Mesenchymal stem cell (in vitro differentiated cells and primary cell): ENCODE results near the gene MYO10.

Experiments used
- DNase-seq: peaks from one replicate; pipeline ENCODE4 v3.0.0-alpha.2; 2013
- H2AFZ ChIP-seq: one replicate; pipeline ENCODE4 v1.6.1; 2013; ENCODE audit warnings: low read depth, mild to moderate bottlenecking, control low read depth, inconsistent platforms, low read length, moderate library complexity
- H2AK5ac ChIP-seq: 2 replicates; pipeline ENCODE4 v1.6.1; 2013; ENCODE audit warnings: low read length, moderate library complexity, mild to moderate bottlenecking, inconsistent platforms; ENCODE audit not compliant: severe bottlenecking
- H2BK120ac ChIP-seq: one replicate; pipeline ENCODE4 v1.6.1; 2013; ENCODE audit warnings: low read depth, mild to moderate bottlenecking, inconsistent platforms, low read length, moderate library complexity
- H2BK12ac ChIP-seq, 2 experiments: one replicate each; pipeline ENCODE4 v1.6.1; 2013; ENCODE audit warnings: inconsistent platforms in 2 of 2, low read length in 2 of 2, mild to moderate bottlenecking in 2 of 2, moderate library complexity in 2 of 2, control low read depth in 1 of 2
- H2BK15ac ChIP-seq: one replicate; pipeline ENCODE4 v1.6.1; 2013; ENCODE audit warnings: mild to moderate bottlenecking, low read depth, inconsistent platforms; ENCODE audit not compliant: poor library complexity, severe bottlenecking
- H2BK5ac ChIP-seq: 2 replicates; pipeline ENCODE4 v1.6.1; 2013; ENCODE audit warnings: low read depth, mild to moderate bottlenecking, low read length, control low read depth, inconsistent platforms; ENCODE audit not compliant: poor library complexity, severe bottlenecking
- H3K14ac ChIP-seq, 2 experiments: one replicate each; pipeline ENCODE4 v1.6.1; 2013; ENCODE audit warnings: inconsistent platforms in 2 of 2, low read length in 2 of 2, control low read depth in 1 of 2, mild to moderate bottlenecking in 1 of 2, moderate library complexity in 1 of 2
- H3K18ac ChIP-seq, 2 experiments: one replicate each; pipeline ENCODE4 v1.6.1; 2013; ENCODE audit warnings: inconsistent platforms in 2 of 2, low read length in 2 of 2, control low read depth in 1 of 2, low read depth in 1 of 2, mild to moderate bottlenecking in 1 of 2
- H3K23ac ChIP-seq, 2 experiments: one replicate each; pipeline ENCODE4 v1.6.1; 2013; ENCODE audit warnings: inconsistent platforms in 2 of 2, low read length in 2 of 2, mild to moderate bottlenecking in 2 of 2, moderate library complexity in 2 of 2, control low read depth in 1 of 2
- H3K27ac ChIP-seq: 2 replicates; pipeline ENCODE4 v1.5.1; 2013; ENCODE audit warnings: mild to moderate bottlenecking, moderate library complexity, low read length, control low read depth, inconsistent platforms; ENCODE audit not compliant: poor library complexity, severe bottlenecking
- H3K27me3 ChIP-seq, 2 experiments: 2 replicates each; pipeline versions ENCODE4 v1.6.1 to v1.7.0; 2013; ENCODE audit warnings: low read length in 2 of 2, mild to moderate bottlenecking in 2 of 2, moderate library complexity in 2 of 2, control low read depth in 1 of 2, inconsistent platforms in 1 of 2; ENCODE audit not compliant: control insufficient read depth in 1 of 2, insufficient read depth in 1 of 2
- H3K36me3 ChIP-seq, 2 experiments: 2 replicates each; pipeline versions ENCODE4 v1.6.1 to v1.7.0; 2013; ENCODE audit warnings: low read length in 2 of 2, control low read depth in 1 of 2, inconsistent platforms in 1 of 2, low read depth in 1 of 2, mild to moderate bottlenecking in 1 of 2; ENCODE audit not compliant: insufficient read depth in 2 of 2, control insufficient read depth in 1 of 2
- H3K4ac ChIP-seq, 2 experiments: one replicate each; pipeline ENCODE4 v1.6.1; 2013; ENCODE audit warnings: inconsistent platforms in 2 of 2, low read length in 2 of 2, mild to moderate bottlenecking in 2 of 2, moderate library complexity in 2 of 2, control low read depth in 1 of 2, low read depth in 1 of 2
- H3K4me1 ChIP-seq: 2 replicates; pipeline ENCODE4 v1.6.1; 2013; ENCODE audit warnings: low read depth, low read length, control low read depth; ENCODE audit not compliant: control insufficient read depth, insufficient read depth
- H3K4me2 ChIP-seq: 2 replicates; pipeline ENCODE4 v1.6.1; 2013; ENCODE audit warnings: low read length, mild to moderate bottlenecking, inconsistent platforms; ENCODE audit not compliant: poor library complexity, severe bottlenecking
- H3K4me3 ChIP-seq, 2 experiments: 2 replicates each; pipeline versions ENCODE4 v1.5.1 to v1.7.0; 2013; ENCODE audit warnings: low read length in 2 of 2, mild to moderate bottlenecking in 2 of 2, control low read depth in 1 of 2, low read depth in 1 of 2; ENCODE audit not compliant: insufficient read depth in 1 of 2
- H3K79me1 ChIP-seq: replicated peaks from 2 replicates; pipeline ENCODE4 v1.6.1; 2013; ENCODE audit warnings: mild to moderate bottlenecking, control low read depth, low read length, inconsistent platforms; ENCODE audit not compliant: poor library complexity, severe bottlenecking
- H3K9ac ChIP-seq: 2 replicates; pipeline ENCODE4 v1.7.0; 2013; ENCODE audit warnings: mild to moderate bottlenecking, low read length, moderate library complexity
- H3K9me3 ChIP-seq: 2 replicates; pipeline ENCODE4 v1.7.0; 2013; ENCODE audit warnings: mild to moderate bottlenecking, low read length; ENCODE audit not compliant: control insufficient read depth
- H4K8ac ChIP-seq: one replicate; pipeline ENCODE4 v1.6.1; 2013; ENCODE audit warnings: inconsistent platforms, mild to moderate bottlenecking, low read length, moderate library complexity
- H4K91ac ChIP-seq: one replicate; pipeline ENCODE4 v1.6.1; 2013; ENCODE audit warnings: mild to moderate bottlenecking, low read length, inconsistent platforms
- WGBS: methylation state at CpG from one replicate; pipeline ENCODE4 v1.1.7; 2013; ENCODE audit warnings: mixed read lengths; 5-methylcytosine and 5-hydroxymethylcytosine counted together

Gene MYO10

DNA sequence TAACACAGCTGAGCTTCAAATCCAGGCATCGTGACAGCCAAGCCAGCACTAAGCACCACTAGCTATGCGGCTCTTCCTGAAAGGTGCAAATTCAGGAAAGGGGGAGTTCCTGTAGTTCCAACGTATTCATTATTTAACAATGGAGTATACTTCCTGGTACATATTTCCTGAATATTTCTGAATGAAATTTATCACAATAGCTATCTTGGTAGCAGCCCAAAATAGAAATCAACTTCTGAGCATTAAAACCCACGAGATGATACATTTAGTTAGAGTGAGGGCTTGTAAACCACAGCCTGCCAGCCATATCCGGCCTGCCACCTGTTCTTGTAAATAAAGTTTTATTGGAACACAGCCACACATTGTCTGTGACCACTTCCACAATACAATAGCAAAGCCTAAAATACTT lies 209.5 kb downstream of the MYO10 start:
- no peak overlapping the region for H2AFZ ChIP-seq
- H3K4me3 ChIP-seq: no peak overlapping the region
- no peak overlapping the region for H3K4ac ChIP-seq
- no peak overlapping the region for H2BK120ac ChIP-seq
- no peak overlapping the region for H3K23ac ChIP-seq
- H3K36me3 ChIP-seq: peaks cover 0 to 5% of the 10 kb centered on the region in 2 experiments
- no peak overlapping the region for H4K8ac ChIP-seq
- no peaks in the 10 kb centered on the region for H3K9me3 ChIP-seq
- no peak overlapping the region for H4K91ac ChIP-seq
- 86% methylated on average over 4 of the region's 5 CpGs for WGBS
- H3K4me2 ChIP-seq: no peak overlapping the region
- no peak overlapping the region for H3K14ac ChIP-seq
- H2BK5ac ChIP-seq: no peak overlapping the region
- H3K27me3 ChIP-seq: no peaks in the 10 kb centered on the region
- peaks cover 16% of the 10 kb centered on the region for H3K79me1 ChIP-seq
- DNase-seq: no peak
- H3K9ac ChIP-seq: no peak overlapping the region
- H3K27ac ChIP-seq: no peak overlapping the region
- H2AK5ac ChIP-seq: no peak overlapping the region
- no peak overlapping the region for H2BK12ac ChIP-seq
- no peak overlapping the region for H3K18ac ChIP-seq
- H2BK15ac ChIP-seq: no peak overlapping the region
- no peaks in the 10 kb centered on the region for H3K4me1 ChIP-seq

GRCh38 chr5:16725575-16725974 lies 210.5 kb downstream of the MYO10 start:
- Histone ChIP-seq H3K9ac (no peak overlapping the region), H3K23ac (no peak overlapping the region), H3K14ac (no peak overlapping the region), H3K79me1 (peaks cover 15% of the 10 kb centered on the region), H4K8ac (no peak overlapping the region), H2BK15ac (no peak overlapping the region), H3K4ac (no peak overlapping the region), H3K4me1 (no peaks in the 10 kb centered on the region), H2BK120ac (no peak overlapping the region), H2BK12ac (no peak overlapping the region), H3K4me3 (no peak overlapping the region), H3K9me3 (no peaks in the 10 kb centered on the region), H3K4me2 (no peak overlapping the region), H3K36me3 (peaks cover 0 to 5% of the 10 kb centered on the region in 2 experiments), H4K91ac (no peak overlapping the region), H2AK5ac (no peak overlapping the region), H3K27me3 (no peaks in the 10 kb centered on the region), H2AFZ (no peak overlapping the region), H2BK5ac (no peak overlapping the region), H3K18ac (no peak overlapping the region), H3K27ac (no peak overlapping the region)
- WGBS: 100% methylated on average over 6 of the region's 7 CpGs
- no peak for DNase-seq

DNA sequence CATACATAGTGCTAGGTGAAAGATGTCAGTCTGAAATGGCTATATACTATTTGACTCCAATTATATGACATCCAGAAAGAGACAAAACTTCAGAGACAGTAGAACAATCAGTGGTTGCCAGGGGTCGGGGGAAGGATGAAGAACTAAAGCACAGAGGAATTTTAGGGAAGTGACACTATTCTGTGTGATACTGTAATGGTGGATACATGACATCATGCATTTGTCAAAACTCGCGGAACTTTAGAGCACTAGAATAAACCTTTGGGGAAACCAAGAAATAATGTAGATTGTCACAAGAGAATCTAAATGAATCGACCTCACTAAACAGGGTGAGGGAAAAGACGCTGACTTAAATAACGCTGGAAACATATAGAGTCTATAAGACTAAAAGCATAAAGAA lies 212.3 kb downstream of the MYO10 start:
- no peak overlapping the region for H3K14ac ChIP-seq
- H3K27ac ChIP-seq: no peak overlapping the region
- H3K36me3 ChIP-seq: peaks cover 0 to 5% of the 10 kb centered on the region in 2 experiments
- H3K4ac ChIP-seq: no peak overlapping the region
- H2BK5ac ChIP-seq: no peak overlapping the region
- H3K27me3 ChIP-seq: no peaks in the 10 kb centered on the region
- H3K9ac ChIP-seq: no peak overlapping the region
- H2AK5ac ChIP-seq: no peak overlapping the region
- H3K18ac ChIP-seq: no peak overlapping the region
- H3K4me3 ChIP-seq: no peak overlapping the region
- no peak for DNase-seq
- no peak overlapping the region for H2BK12ac ChIP-seq
- H3K4me2 ChIP-seq: no peak overlapping the region
- H3K79me1 ChIP-seq: peaks cover 15% of the 10 kb centered on the region
- H4K91ac ChIP-seq: no peak overlapping the region
- H2BK15ac ChIP-seq: no peak overlapping the region
- H3K23ac ChIP-seq: no peak overlapping the region
- H3K9me3 ChIP-seq: no peaks in the 10 kb centered on the region
- H3K4me1 ChIP-seq: no peaks in the 10 kb centered on the region
- 64% methylated on average over 3 of the region's 6 CpGs for WGBS
- no peak overlapping the region for H2BK120ac ChIP-seq
- no peak overlapping the region for H2AFZ ChIP-seq
- H4K8ac ChIP-seq: no peak overlapping the region

DNA sequence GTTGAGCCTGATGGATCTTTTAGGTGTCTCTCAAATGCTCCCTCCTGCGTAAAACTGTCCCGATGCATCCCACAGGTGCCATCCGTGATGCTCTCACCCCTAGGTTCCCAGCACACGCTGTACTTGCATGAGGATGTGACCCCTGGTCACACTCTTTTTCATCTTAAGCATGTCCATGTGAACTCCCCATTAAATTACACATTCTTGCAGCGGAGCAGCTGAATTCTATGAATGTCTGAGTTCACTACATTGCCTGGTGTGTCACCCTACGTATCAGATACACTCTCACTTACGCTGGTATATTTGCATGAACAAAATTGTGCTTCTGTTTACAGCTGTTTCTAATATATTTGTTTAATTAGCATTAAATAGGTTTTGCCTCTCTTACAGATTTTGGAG lies 214.0 kb downstream of the MYO10 start:
- Histone ChIP-seq H2BK5ac (no peak overlapping the region), H3K9me3 (no peaks in the 10 kb centered on the region), H3K4me1 (no peaks in the 10 kb centered on the region), H3K4me3 (no peak overlapping the region), H3K4ac (no peak overlapping the region), H3K36me3 (no peaks in the 10 kb centered on the region), H3K18ac (no peak overlapping the region), H3K14ac (no peak overlapping the region), H3K9ac (no peak overlapping the region), H4K91ac (no peak overlapping the region), H2BK12ac (no peak overlapping the region), H2BK15ac (no peak overlapping the region), H3K79me1 (peaks cover 9% of the 10 kb centered on the region), H2BK120ac (no peak overlapping the region), H3K23ac (no peak overlapping the region), H4K8ac (peak overlapping the region; percentile 45), H3K27ac (no peak overlapping the region), H3K27me3 (no peaks in the 10 kb centered on the region), H3K4me2 (no peak overlapping the region), H2AFZ (no peak overlapping the region), H2AK5ac (no peak overlapping the region)
- WGBS: 92% methylated on average over 5 of the region's 7 CpGs
- no peak for DNase-seq
